Effector memory CD8-positive, alpha-beta T cell (primary cell): ENCODE data around the gene CCL18.
"Not testable (repeated sequence)": the region's sequence is repeated elsewhere in the genome, so short reads cannot be mapped to it uniquely, and the experiment has no call there.

Source experiments
- ATAC-seq: fragments of 150-1000 bp; cut with Tn5 transposase; replicated peaks from 2 replicates; pipeline ENCODE4 v1.10.0; 2021; ENCODE audit warnings: mild to moderate bottlenecking, moderate library complexity
- DNase-seq, 3 experiments: peaks; one replicate each; pipeline ENCODE4 v3.0.0; 2021
- H3K27ac Mint-ChIP-seq, 2 donors: one replicate each; pipeline ENCODE4 v1.8.0; 2022; ENCODE audit warnings: mild to moderate bottlenecking in 2 of 2, mixed read lengths in 2 of 2, moderate library complexity in 2 of 2
- H3K27me3 Mint-ChIP-seq, 2 donors: one replicate each; pipeline ENCODE4 v1.8.0; 2022; ENCODE audit warnings: mixed read lengths in 2 of 2
- H3K36me3 Mint-ChIP-seq: one replicate; pipeline ENCODE4 v1.8.0; 2022; ENCODE audit warnings: mild to moderate bottlenecking, moderate library complexity, mixed read lengths; ENCODE audit not compliant: insufficient read depth
- H3K4me1 Mint-ChIP-seq, 2 donors: one replicate each; pipeline ENCODE4 v1.8.0; 2022; ENCODE audit warnings: low read depth in 2 of 2, mixed read lengths in 2 of 2
- H3K4me3 Mint-ChIP-seq, 2 donors: one replicate each; pipeline ENCODE4 v1.8.0; 2022; ENCODE audit warnings: mild to moderate bottlenecking in 2 of 2, mixed read lengths in 2 of 2, moderate library complexity in 2 of 2
- H3K9me3 Mint-ChIP-seq, 2 donors: one replicate each; pipeline ENCODE4 v1.8.0; 2022; ENCODE audit warnings: mixed read lengths in 2 of 2

Gene CCL18

DNA sequence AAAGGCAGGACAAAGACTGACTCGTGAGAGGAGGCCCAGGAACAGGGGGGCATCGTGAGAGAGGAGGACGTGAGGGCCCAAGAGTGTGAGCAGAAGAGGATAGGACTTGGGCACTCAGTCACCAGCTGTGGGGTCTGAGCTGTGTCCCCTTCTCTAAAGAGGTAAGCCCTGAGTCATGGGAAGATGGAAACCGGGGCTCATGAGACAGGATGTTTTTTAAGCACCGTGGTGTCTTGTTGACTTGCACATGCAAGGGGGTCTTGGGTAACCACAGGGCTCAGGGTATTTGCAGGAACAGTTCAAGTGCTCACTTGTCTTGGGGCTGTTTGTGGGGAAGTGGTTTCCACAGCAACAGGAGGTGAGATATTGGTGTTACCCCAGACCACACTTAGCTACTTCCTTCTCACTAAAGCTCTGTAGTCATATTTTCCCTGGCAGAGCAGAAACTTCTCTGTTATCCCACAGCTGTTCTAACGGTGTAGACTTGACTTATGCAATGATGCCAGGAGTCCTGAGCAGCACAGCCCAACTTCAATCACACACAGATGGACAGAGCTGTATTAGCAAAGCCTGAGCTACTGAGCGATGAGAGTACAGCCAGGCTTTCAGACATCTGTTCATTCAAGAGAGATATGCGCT, 18.5 kb downstream of the CCL18 start:
- ATAC-seq, result peak; percentile 87
- peaks cover 10% of the 10 kb centered on the region for H3K36me3 Mint-ChIP-seq
- H3K9me3 Mint-ChIP-seq, H3K27me3 Mint-ChIP-seq: not testable (repeated sequence)
- peaks cover 43 to 66% of the 10 kb centered on the region in 2 donors for H3K4me1 Mint-ChIP-seq
- peak overlapping the region; percentile 99 for H3K27ac Mint-ChIP-seq
- H3K4me3 Mint-ChIP-seq, result peak overlapping the region; percentile 79 to 82
- peak; percentile 68 to 78 (median 69) for DNase-seq

DNA sequence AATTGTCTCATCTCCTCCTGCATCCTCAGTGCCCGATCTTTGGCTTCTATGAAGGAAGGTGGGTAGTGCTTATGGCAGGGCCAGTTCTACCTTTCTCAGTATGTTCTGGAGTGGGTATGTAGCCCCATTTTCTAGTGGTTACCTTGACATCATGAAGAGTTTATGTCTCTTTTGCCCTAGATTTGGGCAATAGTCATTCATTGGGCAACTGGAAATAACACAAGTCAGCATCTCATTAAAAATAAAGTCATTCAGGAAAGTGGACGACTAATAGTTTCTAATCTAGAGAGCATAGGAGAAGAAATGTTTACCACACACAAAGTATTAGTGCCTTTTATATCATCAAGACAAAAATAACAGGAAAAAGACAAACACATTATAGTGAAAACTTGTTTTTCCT, 19.6 kb downstream of the CCL18 start:
- H3K27me3 Mint-ChIP-seq, ATAC-seq: not testable (repeated sequence)

GRCh38 chr17:36085765-36086164, 21.7 kb downstream of the CCL18 start:
- Mint-ChIP-seq H3K27me3 (no peaks in the 10 kb centered on the region), H3K4me3 (peak overlapping the region; percentile 64), H3K4me1 (peaks cover 67 to 85% of the 10 kb centered on the region in 2 donors), H3K9me3 (no peaks in the 10 kb centered on the region), H3K27ac (peak overlapping the region; percentile 93 to 99), H3K36me3 (peaks cover 24% of the 10 kb centered on the region)
- DNase-seq (no peak), ATAC-seq (no peak)

More for the DNA sequence above, 19.6 kb downstream of the CCL18 start:
- not testable (repeated sequence) for H3K9me3 Mint-ChIP-seq, DNase-seq
- Mint-ChIP-seq H3K4me1 (peaks cover 50 to 68% of the 10 kb centered on the region in 2 donors), H3K36me3 (peaks cover 10% of the 10 kb centered on the region), H3K4me3 (peak overlapping the region; percentile 33 to 47), H3K27ac (peak overlapping the region; percentile 93 to 99)

GRCh38 chr17:36086791-36087190, 22.7 kb downstream of the CCL18 start:
- DNase-seq, result no peak
- H3K4me3 Mint-ChIP-seq, result no peak overlapping the region
- peaks cover 66 to 86% of the 10 kb centered on the region in 2 donors for H3K4me1 Mint-ChIP-seq
- no peaks in the 10 kb centered on the region for H3K9me3 Mint-ChIP-seq
- H3K27me3 Mint-ChIP-seq, result no peaks in the 10 kb centered on the region
- H3K27ac Mint-ChIP-seq, result peak overlapping the region in 1 of 2 donors; percentile 99
- ATAC-seq, result no peak
- peaks cover 24% of the 10 kb centered on the region for H3K36me3 Mint-ChIP-seq

- Mint-ChIP-seq H3K4me1 (peaks cover 60 to 83% of the 10 kb centered on the region in 2 donors), H3K36me3 (peaks cover 18% of the 10 kb centered on the region), H3K27ac (peak overlapping the region; percentile 96 to 99), H3K4me3 (peak overlapping the region in 1 of 2 donors; percentile 65)
- not testable (repeated sequence) for H3K27me3 Mint-ChIP-seq, DNase-seq, ATAC-seq, H3K9me3 Mint-ChIP-seq
These were observed 23.4 kb downstream of the CCL18 start for GRCh38 chr17:36087471-36087870.

DNA sequence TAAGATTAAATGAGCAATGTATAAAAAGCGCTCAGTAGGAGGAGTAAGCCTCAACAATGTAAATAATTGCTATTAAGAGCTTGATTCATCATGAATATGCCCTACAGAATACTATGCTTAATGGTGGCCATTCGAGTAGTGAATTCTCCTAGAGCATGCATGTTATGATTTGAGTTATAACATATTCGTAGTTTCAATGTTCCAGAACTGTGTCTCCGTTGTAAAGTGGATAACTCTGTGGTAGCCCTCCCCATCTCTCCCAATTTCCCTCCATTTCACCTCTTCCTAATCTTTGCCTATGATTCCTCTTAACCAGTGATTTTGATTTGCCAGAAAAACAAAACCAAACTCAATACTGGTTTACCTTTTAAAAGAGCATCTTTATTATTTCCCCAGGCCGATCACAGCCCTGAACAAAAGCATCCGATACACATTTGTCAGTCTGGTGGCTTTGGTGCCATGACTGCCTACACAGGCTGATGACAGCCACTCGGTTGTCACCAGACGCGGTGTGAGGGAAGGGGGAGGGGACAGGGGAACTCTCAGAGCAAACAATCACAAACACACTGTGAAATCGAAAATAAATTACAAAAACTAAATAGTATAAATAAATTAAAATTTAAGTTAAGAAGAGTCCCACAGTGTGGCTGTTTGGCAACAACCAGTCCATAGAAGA, 24.0 kb downstream of the CCL18 start:
- H3K27me3 Mint-ChIP-seq, H3K9me3 Mint-ChIP-seq: not testable (repeated sequence)
- peak; percentile 67 for ATAC-seq
- peak overlapping the region; percentile 96 to 99 for H3K27ac Mint-ChIP-seq
- DNase-seq, result peak; percentile 52 to 70 (median 55)
- peaks cover 59 to 83% of the 10 kb centered on the region in 2 donors for H3K4me1 Mint-ChIP-seq
- peak overlapping the region; percentile 65 to 78 for H3K4me3 Mint-ChIP-seq
- peaks cover 14% of the 10 kb centered on the region for H3K36me3 Mint-ChIP-seq

- ATAC-seq (no peak), DNase-seq (no peak)
- Mint-ChIP-seq H3K27ac (peak overlapping the region; percentile 96 to 99), H3K4me3 (peak overlapping the region; percentile 65 to 78), H3K27me3 (no peaks in the 10 kb centered on the region), H3K9me3 (no peaks in the 10 kb centered on the region), H3K36me3 (peaks cover 14% of the 10 kb centered on the region), H3K4me1 (peaks cover 58 to 81% of the 10 kb centered on the region in 2 donors)
These were observed 24.7 kb downstream of the CCL18 start for GRCh38 chr17:36088670-36089338.

DNA sequence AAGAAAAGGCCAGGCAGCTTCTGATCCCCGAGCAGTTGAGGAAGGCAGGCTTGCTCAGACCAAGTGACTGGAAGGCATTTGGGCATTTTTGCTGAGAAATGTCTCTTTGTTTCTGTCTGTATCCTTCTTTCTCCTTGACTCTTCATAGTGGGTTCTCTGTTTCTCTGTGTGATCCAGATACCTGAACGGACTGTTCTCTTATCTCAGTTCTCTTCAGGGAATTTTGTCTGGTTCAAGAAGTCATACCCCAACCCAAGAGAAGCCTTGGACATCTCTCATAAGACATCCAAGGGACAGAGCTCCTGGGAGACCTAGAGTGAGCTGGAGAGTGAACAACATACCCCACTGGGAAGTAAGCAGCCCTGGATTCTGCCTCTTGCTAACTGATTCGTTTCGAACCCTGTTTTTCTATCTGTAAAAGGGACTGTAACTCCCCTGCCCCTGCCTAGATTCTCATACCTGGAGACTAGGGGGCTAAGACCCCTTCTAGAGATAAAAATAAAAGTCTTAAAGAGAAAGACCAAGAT, 25.3 kb downstream of the CCL18 start:
- Mint-ChIP-seq H3K4me1 (peaks cover 53 to 79% of the 10 kb centered on the region in 2 donors), H3K27ac (peak overlapping the region; percentile 96 to 99), H3K9me3 (no peaks in the 10 kb centered on the region), H3K36me3 (peaks cover 14% of the 10 kb centered on the region), H3K27me3 (no peaks in the 10 kb centered on the region), H3K4me3 (peak overlapping the region; percentile 65 to 78)
- no peak for ATAC-seq
- DNase-seq, result no peak

- H3K27ac Mint-ChIP-seq, result peak within 1 kb of the TSS; percentile 96 to 99
- peaks cover 53 to 78% of the 10 kb centered on the region in 2 donors for H3K4me1 Mint-ChIP-seq
- H3K36me3 Mint-ChIP-seq, result peaks cover 14% of the 10 kb centered on the region
- DNase-seq (peak; percentile 32 to 38 (median 33)), ATAC-seq (peak; percentile 55)
- no peaks in the 10 kb centered on the region for H3K9me3 Mint-ChIP-seq
- no peaks in the 10 kb centered on the region for H3K27me3 Mint-ChIP-seq
- peak within 1 kb of the TSS; percentile 65 to 78 for H3K4me3 Mint-ChIP-seq
These were observed 26.1 kb downstream of the CCL18 start, which contains the start of gene CCL3 for GRCh38 chr17:36089888-36090836. CCL3 (minus strand) TSS chr17:36090143; CDS start chr17:36090058, 85 bp downstream.

DNA sequence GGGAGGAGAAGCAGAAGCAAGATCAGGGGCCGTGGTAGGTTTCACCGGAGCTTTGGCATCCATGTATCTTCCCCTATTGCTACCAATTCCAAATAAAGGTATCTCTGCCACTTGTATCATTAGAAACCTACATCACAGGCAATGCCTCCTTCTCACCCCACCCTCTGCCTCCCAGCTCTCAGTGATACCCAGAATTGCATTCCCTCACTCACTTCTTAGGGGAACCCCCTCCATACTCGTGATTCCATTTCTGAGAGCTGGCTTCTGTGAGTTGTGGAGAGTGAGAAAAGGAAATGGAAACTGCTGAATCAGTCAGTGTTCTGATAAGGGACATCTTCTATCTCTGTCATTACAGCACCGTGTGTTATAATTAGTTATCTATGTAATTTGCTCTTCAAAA, 28.2 kb downstream of the CCL18 start:
- DNase-seq (no peak), ATAC-seq (peak; percentile 13)
- peaks cover 18% of the 10 kb centered on the region for H3K36me3 Mint-ChIP-seq
- H3K9me3 Mint-ChIP-seq, result no peaks in the 10 kb centered on the region
- H3K4me1 Mint-ChIP-seq, result peaks cover 54 to 78% of the 10 kb centered on the region in 2 donors
- peak overlapping the region; percentile 10 to 41 for H3K4me3 Mint-ChIP-seq
- H3K27ac Mint-ChIP-seq, result peak overlapping the region; percentile 79 to 92
- no peaks in the 10 kb centered on the region for H3K27me3 Mint-ChIP-seq

DNA sequence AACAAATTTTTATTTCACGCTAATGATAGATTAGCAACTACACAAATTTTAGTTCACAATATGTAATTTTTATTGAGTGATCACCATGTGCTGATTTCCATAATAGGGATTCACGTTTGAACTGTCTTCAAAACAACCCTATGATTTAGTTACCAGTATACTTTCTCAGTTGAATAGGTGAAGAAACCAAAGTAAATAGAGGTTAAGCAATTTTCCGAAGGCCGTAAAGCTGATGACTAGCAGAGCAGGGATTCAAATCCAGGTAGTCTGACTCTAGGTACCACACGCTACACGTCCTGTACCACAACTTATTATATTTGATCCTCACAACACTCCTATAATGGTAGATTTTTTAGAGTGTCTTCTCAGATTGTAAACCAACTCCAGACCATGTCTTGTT, 28.6 kb downstream of the CCL18 start:
- peaks cover 18% of the 10 kb centered on the region for H3K36me3 Mint-ChIP-seq
- H3K27ac Mint-ChIP-seq, result peak overlapping the region; percentile 79 to 92
- not testable (repeated sequence) for H3K27me3 Mint-ChIP-seq, ATAC-seq, DNase-seq, H3K9me3 Mint-ChIP-seq
- peak overlapping the region; percentile 10 to 41 for H3K4me3 Mint-ChIP-seq
- peaks cover 54 to 78% of the 10 kb centered on the region in 2 donors for H3K4me1 Mint-ChIP-seq

- H3K4me1 Mint-ChIP-seq, result peaks cover 42 to 71% of the 10 kb centered on the region in 2 donors
- peaks cover 17% of the 10 kb centered on the region for H3K36me3 Mint-ChIP-seq
- H3K9me3 Mint-ChIP-seq, result no peaks in the 10 kb centered on the region
- ATAC-seq (no peak), DNase-seq (no peak)
- peak overlapping the region in 1 of 2 donors; percentile 62 for H3K4me3 Mint-ChIP-seq
- peak overlapping the region in 1 of 2 donors; percentile 95 for H3K27ac Mint-ChIP-seq
- H3K27me3 Mint-ChIP-seq, result no peaks in the 10 kb centered on the region
These were observed 30.2 kb downstream of the CCL18 start for GRCh38 chr17:36094232-36094631.
